NCI-H226 (cell line): ENCODE measurements around the gene GAA.
A peak's percentile ranks its signal among the peaks of the same experiment; 100 is the strongest.

Experiments used
- DNase-seq: peaks from one replicate; pipeline ENCODE4 v3.0.0-alpha.2; 2015

Gene GAA

DNA sequence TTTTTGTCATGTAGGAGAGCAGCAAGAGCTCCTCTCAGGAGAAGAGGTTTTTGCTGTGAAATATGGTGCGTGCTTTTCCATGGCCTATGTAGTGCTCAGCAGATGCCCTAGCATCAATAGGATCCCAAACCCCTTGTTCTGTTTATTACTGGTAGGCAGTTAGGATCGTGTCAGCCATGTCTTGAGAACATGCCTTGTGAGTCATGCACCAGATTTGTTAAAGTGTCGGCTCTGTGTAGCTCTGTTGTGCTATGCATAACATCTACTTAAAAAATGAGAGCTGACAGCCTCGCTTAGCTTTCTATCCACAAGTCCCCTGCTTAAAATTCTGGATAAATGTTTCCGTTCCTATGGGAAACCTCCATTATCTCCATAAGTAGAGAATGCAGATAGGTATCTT is 50.0 kb downstream of the GAA start:
- peak; percentile 78 for DNase-seq

DNA sequence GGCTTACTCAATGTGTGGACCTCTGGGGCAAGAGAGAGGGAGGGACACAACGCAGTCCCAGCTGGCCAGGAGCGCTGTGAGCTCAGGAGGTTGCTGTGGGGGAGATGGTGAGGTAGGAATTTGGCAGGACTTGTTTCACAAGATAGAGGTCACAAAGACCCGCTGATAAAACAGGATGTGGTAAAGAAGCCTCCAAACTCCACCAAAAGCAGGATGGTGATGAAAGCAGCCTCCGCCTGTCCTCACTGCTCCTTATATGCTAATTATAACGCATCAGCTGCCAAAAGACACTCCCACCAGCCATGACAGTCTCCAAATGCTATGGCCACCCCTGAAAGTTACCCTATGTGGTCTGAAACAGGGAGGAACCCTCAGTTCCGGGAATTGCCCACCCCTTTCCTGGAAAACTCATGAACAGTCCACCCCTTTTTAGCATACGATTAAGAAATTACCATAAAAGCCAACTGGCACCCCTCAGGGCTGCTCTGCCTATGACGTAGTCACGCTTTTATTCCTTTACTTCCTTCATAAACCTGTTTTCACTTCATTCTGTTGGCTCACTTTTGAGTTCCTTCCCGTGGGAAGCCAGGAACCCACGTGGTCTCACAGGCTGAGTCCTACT is 50.8 kb downstream of the GAA start:
- peak; percentile 94 for DNase-seq

DNA sequence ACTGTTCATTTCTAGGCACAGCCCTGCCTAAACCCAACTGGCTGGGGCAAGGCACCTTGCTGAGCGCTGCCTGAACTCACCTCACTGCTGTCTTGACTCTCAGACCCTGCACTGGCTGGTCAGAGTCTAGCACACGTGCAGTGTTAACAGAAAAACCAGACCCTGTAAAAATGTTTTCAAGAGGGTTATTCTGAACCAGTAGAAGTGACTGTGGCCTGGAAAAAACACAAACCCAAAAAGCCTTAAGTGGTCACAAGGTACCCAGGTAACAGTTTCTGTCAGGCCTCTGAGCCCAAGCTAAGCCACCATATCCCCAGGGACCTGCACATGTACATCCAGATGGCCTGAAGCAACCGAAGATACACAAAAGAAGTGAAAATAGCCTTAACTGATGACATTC is 51.6 kb downstream of the GAA start:
- DNase-seq: no peak

DNA sequence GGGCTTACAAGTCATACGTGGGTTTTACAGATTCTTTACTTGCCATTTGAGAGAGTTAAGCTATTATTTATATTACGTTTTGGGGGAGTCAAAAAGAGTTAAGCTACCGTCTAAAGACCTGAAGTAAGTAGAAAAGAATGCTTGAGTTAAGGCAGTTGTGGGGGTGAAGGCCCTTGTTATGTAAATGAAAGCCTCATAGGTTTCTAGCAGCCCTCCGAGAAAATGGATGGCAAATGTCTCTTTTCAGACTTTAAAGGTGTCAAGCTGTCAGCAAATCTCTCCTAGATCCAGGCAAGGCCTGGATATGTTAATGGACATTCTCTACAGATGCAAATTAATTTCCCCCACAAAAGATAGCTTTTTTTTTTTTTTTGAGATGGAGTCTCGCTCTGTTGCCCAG is 52.8 kb downstream of the GAA start:
- DNase-seq: no peak

DNA sequence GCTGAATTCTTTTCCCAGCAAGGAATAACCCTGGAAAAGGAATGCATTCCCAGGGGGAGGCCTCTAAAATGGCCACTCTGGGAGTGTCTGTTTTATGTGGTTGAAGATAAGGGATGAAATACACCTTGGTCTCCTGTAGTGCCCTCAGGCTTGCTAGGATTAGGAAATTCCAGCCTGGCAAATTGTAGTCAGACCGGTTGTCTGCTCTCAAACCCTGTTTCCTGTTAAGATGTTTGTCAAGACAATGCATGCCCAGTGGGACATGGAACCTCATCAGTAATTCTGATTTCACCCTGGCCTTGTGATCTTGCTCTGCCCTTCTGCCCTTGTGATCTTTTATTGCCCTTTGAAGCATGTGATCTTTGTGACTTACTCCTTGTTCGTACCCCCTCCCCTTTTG is 54.2 kb downstream of the GAA start:
- peak; percentile 36 for DNase-seq

DNA sequence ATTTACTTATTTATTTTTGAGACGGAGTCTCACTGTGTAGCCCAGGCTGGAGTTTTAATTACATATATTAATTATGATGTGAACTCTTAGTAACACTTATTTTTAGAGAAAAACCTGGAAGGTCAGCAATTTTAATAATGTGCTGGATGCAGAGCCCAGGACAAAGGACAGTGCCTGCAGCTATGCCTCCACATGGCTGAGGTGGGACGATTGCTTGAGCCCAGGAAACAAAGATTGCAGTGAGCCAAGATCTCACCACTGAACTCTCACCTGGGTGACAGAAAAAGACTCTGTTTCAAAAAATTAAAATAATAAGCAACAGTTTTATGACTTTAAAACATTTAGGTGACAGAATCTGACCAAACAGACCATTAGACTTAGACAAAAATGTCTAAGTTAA is 57.5 kb downstream of the GAA start:
- no peak for DNase-seq

DNA sequence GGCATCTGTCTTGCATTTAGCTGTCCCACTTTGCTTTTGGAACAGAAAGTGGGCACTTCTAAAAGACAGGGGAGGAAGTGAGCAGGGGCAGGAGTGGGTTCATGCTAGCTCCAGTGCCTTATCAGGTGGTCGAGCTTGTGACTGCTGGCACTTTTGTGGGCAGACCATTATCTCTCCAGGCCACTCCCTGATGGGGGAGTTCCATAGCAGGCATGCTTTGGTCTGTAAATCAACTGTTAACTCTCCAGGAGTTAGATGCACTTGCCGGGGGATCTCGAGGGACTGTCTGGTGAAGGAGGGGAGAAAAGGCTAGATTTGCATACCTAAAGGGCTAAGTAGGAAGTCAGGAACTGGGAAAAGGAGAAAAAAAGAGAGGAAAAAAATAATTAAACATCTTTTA is 59.2 kb downstream of the GAA start:
- DNase-seq: peak; percentile 40

DNA sequence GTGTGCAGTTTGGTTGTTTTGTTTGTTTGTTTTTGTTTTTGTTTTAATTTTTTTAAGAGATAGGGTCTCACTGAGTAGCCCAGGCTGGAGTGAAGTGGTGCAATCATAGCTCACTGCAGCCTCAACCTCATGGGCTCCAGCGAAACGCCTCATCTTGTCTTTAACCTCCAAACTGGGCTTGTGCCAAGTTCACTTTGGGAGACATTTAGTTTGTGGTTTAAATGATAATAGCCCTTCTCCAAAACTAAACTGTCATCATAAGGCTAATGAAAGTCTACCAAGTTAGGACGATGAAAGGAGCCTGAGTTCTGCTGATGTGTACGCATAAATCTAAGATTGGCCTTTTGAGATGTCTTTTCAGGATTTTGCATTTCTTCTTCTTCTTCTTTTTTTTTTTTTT is 62.0 kb downstream of the GAA start:
- DNase-seq: no peak

DNA sequence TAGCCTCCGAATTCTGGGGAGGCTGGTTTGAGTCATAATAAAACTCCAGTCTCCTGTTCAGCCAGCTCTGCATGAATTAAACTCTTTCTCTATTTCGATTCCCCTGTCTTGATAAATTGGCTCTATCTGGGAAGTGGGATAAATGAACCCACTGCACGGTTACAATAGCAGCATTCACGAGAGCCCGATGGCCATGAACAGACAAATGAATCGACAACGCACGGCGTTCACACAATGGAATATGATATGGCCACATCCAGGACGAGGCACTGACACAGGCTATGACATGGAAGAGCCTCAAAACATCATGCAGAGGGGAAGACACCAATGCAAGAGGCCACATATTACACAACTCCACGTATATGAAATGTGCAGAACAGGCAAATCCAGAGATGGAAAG is 62.8 kb downstream of the GAA start:
- no peak for DNase-seq

DNA sequence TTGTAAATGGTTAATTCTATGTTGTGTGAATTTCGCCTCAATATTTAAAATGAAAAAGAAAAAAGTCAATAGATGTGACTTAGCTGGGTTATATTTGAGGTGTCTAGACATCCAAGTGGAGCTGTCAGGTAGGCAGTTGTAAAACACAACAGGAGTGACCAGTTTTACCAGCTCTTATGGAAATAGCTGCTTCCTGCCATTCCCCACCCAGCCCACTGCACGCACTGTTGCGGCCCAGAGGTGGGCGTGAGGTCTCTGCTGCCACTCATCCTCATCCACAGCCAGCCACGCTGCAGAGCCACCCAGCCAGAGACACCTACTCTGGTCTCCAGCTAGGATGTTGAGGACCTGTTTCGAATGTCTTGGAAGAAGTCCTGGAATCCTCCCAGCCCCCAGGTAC is 65.1 kb downstream of the GAA start:
- no peak for DNase-seq

DNA sequence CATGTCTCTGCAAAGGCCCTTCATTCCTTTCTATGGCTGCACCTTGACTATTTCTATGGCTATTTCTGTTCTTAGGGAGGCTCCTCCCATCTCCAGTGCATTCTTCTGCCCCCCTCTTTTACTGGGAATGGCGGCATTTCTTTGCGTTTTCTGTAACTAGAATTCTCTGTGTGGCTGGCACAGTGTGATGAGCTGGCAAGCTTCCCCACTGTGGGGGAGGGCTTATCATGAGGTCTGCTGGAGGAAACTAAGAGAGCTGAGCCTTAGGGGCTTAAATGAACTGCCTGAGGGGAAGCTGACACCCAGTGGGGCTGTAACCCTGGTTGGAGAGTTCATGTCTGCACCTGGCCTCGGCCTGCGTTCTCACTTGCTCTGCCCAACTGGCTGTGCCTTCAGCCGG is 67.0 kb downstream of the GAA start:
- peak; percentile 21 for DNase-seq

DNA sequence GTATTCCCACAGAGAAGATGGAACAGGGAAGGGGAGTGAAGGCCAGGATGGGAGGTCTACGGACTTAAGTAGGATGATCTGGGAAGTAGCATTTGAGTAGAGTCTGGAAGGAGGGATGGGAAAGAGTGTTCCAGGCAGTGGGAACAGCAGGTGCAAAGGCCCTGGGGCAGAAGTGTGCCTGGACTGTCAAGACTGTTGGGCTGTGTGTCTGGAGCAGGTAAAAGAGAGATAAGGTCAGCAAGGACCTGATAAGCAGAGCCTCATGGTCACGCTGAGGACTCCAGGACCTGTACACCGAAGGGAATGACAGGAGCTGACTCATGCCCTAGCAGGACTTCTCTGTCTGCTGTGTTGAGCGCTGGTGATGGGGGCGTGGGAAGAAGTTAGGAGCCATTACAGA is 67.7 kb downstream of the GAA start:
- no peak for DNase-seq
